B cell (primary cell): ENCODE data around the gene KIAA1328. TPM values are rescaled to one million over a fixed set of nuclear protein-coding genes. Genes with fewer than 3 reads are reported as not detected.

Experiments
- ATAC-seq: fragments of 200-7000 bp; cut with Tn5 transposase; one replicate; pipeline ENCODE4 v1.10.0; 2021; ENCODE audit warnings: low read depth, mild to moderate bottlenecking, moderate number of reproducible peaks, moderate library complexity
- CTCF ChIA-PET: fragments of 350-600 bp; sonication (Branson Sonifier 250); formaldehyde crosslinking; loops from one replicate; lab custom pipeline; 2021; ENCODE audit warnings: antibody characterized with exemption, inconsistent platforms; lab: Charles Lee
- POLR2A ChIA-PET: fragments of 350-600 bp; sonication (Branson Sonifier 250); formaldehyde crosslinking; loops from one replicate; lab custom pipeline; 2021; ENCODE audit warnings: antibody characterized with exemption; lab: Charles Lee
- DNase-seq: peaks from one replicate; pipeline ENCODE4 v3.0.0; 2013
- H2AFZ ChIP-seq: 2 replicates; pipeline ENCODE4 v1.6.1; 2012; ENCODE audit warnings: mild to moderate bottlenecking, low read depth, low read length; ENCODE audit not compliant: insufficient read depth, poor library complexity, severe bottlenecking
- H3K27ac ChIP-seq, 2 donors: 1 replicate in 1 of 2; 2 replicates in 1 of 2; pipeline ENCODE4 v1.5.1; 2012 to 2013; ENCODE audit warnings: low read length in 2 of 2, mild to moderate bottlenecking in 2 of 2, moderate library complexity in 1 of 2
- H3K27me3 ChIP-seq, 4 experiments: fragments of 200-600 bp in 1 of 4; sonication (generic) in 1 of 4; replicated peaks in 1 of 4; 1 replicate in 2 of 4; 2 replicates in 2 of 4; pipeline versions ENCODE4 v1.6.1 to v1.7.0; 2013 to 2016; ENCODE audit warnings: low read length in 3 of 4, mild to moderate bottlenecking in 2 of 4, mixed read lengths in 1 of 4, moderate library complexity in 1 of 4; ENCODE audit not compliant: insufficient read depth in 4 of 4, control insufficient read depth in 3 of 4; ENCODE audit errors: control extremely low read depth in 1 of 4
- H3K36me3 ChIP-seq, 2 experiments: replicated peaks in 1 of 2; 1 replicate in 1 of 2; 2 replicates in 1 of 2; pipeline versions ENCODE4 v1.6.1 to v1.7.1; 2013; ENCODE audit warnings: low read length in 1 of 2; ENCODE audit not compliant: insufficient read depth in 2 of 2, control insufficient read depth in 1 of 2; ENCODE audit errors: control extremely low read depth in 1 of 2, extremely low read depth in 1 of 2
- H3K4me1 ChIP-seq, 2 donors: fragments of 200-600 bp in 1 of 2; sonication (generic) in 1 of 2; 1 replicate in 1 of 2; 2 replicates in 1 of 2; pipeline versions ENCODE4 v1.5.1 to v1.6.1; 2013 to 2017; ENCODE audit warnings: low read length in 2 of 2; ENCODE audit not compliant: control insufficient read depth in 2 of 2, insufficient read depth in 2 of 2
- H3K4me2 ChIP-seq: replicated peaks from 2 replicates; pipeline ENCODE3; 2012; ENCODE audit warnings: mild to moderate bottlenecking, low read depth, low read length; ENCODE audit not compliant: poor library complexity, severe bottlenecking
- H3K4me3 ChIP-seq, 5 experiments: fragments of 200-600 bp in 1 of 5; sonication (generic) in 1 of 5; 1 replicate in 3 of 5; 2 replicates in 2 of 5; pipeline versions ENCODE4 v1.5.1 to v1.7.0; 2011 to 2016; ENCODE audit warnings: low read length in 4 of 5, mild to moderate bottlenecking in 4 of 5, low read depth in 2 of 5, control low read depth in 1 of 5, moderate library complexity in 1 of 5; ENCODE audit not compliant: insufficient read depth in 1 of 5; ENCODE audit errors: control extremely low read depth in 1 of 5, extremely low read depth in 1 of 5
- H3K79me2 ChIP-seq: fragments of 200-600 bp; sonication (generic); one replicate; pipeline ENCODE4 v1.6.0; 2016; ENCODE audit warnings: low read length; ENCODE audit not compliant: control insufficient read depth, insufficient read depth
- H3K9ac ChIP-seq: fragments of 200-600 bp; sonication (generic); 2 replicates; pipeline ENCODE4 v1.6.1; 2017; ENCODE audit warnings: mild to moderate bottlenecking, low read length, moderate library complexity
- H3K9me3 ChIP-seq, 3 donors: one replicate each; pipeline versions ENCODE4 v1.6.1 to v1.7.1; 2013; ENCODE audit warnings: low read length in 2 of 3; ENCODE audit not compliant: control insufficient read depth in 2 of 3, insufficient read depth in 1 of 3; ENCODE audit errors: control extremely low read depth in 1 of 3
- H4K20me1 ChIP-seq: 2 replicates; pipeline ENCODE4 v1.6.0; 2012; ENCODE audit warnings: mild to moderate bottlenecking, low read length; ENCODE audit not compliant: insufficient read depth, control insufficient read depth, poor library complexity, severe bottlenecking
- H3K27ac Mint-ChIP-seq: one replicate; pipeline ENCODE4 v1.8.0; 2021; ENCODE audit warnings: mixed read lengths
- H3K27me3 Mint-ChIP-seq: one replicate; pipeline ENCODE4 v1.8.0; 2021; ENCODE audit warnings: mixed read lengths
- H3K4me1 Mint-ChIP-seq: one replicate; pipeline ENCODE4 v1.8.0; 2021; ENCODE audit warnings: mixed read lengths
- H3K4me3 Mint-ChIP-seq: one replicate; pipeline ENCODE4 v1.8.0; 2021; ENCODE audit warnings: mixed read lengths
- H3K9me3 Mint-ChIP-seq: one replicate; pipeline ENCODE4 v1.8.0; 2022; ENCODE audit warnings: mixed read lengths; ENCODE audit not compliant: insufficient read depth
- EZH2 ChIP-seq: IDR thresholded peaks from 2 replicates; pipeline ENCODE4 v1.6.1; 2012; ENCODE audit warnings: borderline replicate concordance, low read depth, mild to moderate bottlenecking, moderate library complexity, low read length; ENCODE audit not compliant: insufficient read depth, poor library complexity, severe bottlenecking
- WGBS: methylation state at CpG from one replicate; pipeline ENCODE4 v1.1.5; 2013; ENCODE audit warnings: missing lambda C conversion rate; ENCODE audit not compliant: insufficient coverage; 5-methylcytosine and 5-hydroxymethylcytosine counted together
- intact Hi-C: fragments of 100-400 bp; cut with micrococcal nuclease; formaldehyde crosslinking; loops from one replicate; pipeline ENCODE4 v1.10.0; 2022
- polyA plus RNA-seq: library from polyadenylated mRNA; depleted of rRNA; stranded (reverse); fragments of >200 nt; gene quantifications from 2 replicates; pipeline ENCODE4 v1.2.3, GENCODE V29; 2012
- total RNA-seq, 2 donors: library from RNA; stranded (reverse); fragments of 120-200 nt in 1 of 2; gene quantifications; 1 replicate in 1 of 2; 2 replicates in 1 of 2; pipeline versions ENCODE4 v1.2.3 to v1.2.4, GENCODE V29; 2013 to 2022
- TF ChIP-seq, protein P1 (sequence below): fragments of 200-600 bp; IDR thresholded peaks from one replicate; pipeline ENCODE4 v1.8.0; 2022; ENCODE audit warnings: antibody characterized with exemption, mild to moderate bottlenecking

Gene KIAA1328
- total and polyA plus RNA-seq, 2 donors (not counting 1 experiment from before 2014, with no cell fraction given): 9.1 to 22.1 TPM

DNA sequence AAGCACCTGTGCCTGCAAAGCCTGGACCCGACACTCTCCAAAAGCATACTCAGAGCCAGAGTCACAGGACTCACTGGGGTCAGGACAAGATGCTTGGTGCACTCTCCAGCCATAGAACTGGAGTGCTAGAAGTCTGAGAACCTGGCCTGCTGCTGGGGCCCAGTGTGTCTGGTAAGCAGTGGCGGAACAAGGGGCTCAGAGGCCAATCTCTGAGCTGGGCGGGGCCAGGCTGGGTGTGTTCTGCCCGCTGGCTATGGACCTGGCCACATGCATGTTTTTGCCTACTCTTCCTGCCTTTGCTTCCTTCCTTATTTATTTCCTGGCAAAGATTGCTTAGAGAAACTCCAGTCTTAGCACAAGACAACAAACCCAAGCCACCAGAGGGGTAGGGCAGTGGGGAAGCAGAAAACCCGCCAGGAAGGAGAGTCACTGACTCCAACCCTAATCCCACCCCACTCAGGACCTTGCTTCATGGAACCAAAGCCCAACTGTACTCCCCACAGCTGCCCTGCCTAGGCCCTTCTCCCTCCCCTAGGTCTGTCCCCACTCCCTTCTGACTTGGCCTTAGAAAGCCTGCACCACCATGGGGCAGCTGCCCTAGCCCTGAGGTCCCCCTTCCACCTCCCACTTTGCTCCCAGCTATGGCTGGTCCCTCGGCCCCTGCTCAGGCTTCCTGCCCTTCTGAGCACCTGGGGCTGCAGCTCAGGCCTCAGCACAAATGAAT is 421.1 kb downstream of the KIAA1328 start:
- CTCF ChIA-PET: no interaction called here
- Mint-ChIP-seq H3K9me3 (no peaks in the 10 kb centered on the region), H3K4me1 (peaks cover 10% of the 10 kb centered on the region), H3K27me3 (peaks cover 59% of the 10 kb centered on the region), H3K27ac (no peak overlapping the region), H3K4me3 (no peak overlapping the region)
- Histone ChIP-seq H3K36me3 (no peaks in the 10 kb centered on the region), H3K4me3 (no peak overlapping the region), H3K79me2 (no peaks in the 10 kb centered on the region), H3K27ac (no peak overlapping the region), H3K9me3 (peaks cover 0 to 16% (median 0%) of the 10 kb centered on the region in 3 donors), H4K20me1 (no peaks in the 10 kb centered on the region), H3K9ac (no peak overlapping the region), H2AFZ (no peak overlapping the region), H3K27me3 (peaks cover 0 to 30% (median 7%) of the 10 kb centered on the region in 4 experiments), H3K4me1 (peaks cover 0 to 4% of the 10 kb centered on the region in 2 donors), H3K4me2 (no peak overlapping the region)
- intact Hi-C loops: no loop called here
- TF ChIP-seq EZH2: no peak
- TF ChIP-seq, protein P1, sequence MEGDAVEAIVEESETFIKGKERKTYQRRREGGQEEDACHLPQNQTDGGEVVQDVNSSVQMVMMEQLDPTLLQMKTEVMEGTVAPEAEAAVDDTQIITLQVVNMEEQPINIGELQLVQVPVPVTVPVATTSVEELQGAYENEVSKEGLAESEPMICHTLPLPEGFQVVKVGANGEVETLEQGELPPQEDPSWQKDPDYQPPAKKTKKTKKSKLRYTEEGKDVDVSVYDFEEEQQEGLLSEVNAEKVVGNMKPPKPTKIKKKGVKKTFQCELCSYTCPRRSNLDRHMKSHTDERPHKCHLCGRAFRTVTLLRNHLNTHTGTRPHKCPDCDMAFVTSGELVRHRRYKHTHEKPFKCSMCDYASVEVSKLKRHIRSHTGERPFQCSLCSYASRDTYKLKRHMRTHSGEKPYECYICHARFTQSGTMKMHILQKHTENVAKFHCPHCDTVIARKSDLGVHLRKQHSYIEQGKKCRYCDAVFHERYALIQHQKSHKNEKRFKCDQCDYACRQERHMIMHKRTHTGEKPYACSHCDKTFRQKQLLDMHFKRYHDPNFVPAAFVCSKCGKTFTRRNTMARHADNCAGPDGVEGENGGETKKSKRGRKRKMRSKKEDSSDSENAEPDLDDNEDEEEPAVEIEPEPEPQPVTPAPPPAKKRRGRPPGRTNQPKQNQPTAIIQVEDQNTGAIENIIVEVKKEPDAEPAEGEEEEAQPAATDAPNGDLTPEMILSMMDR: no peak
- no peak for DNase-seq
- POLR2A ChIA-PET: no interaction called here
- 83% methylated on average over 5 of the region's 6 CpGs for WGBS
- ATAC-seq: no peak

DNA sequence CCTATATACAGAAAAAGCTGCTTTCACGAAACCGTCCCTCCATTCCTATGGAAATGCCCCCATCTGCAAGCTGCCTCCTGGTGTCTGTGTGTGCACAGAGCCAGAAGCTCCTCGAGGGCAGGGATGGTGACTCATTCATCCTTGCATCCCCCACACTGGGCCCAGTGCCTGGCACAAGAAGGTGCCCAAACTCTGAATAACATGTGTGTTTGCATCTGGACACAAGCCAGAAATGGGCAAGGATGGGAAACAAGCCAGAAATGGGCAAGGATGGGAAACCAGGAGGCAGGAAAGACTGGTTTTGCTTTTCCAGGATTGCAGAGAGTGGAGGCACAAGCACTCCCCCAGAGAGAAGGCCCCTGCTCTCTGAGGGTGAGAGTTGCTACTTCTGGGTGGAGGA is 422.8 kb downstream of the KIAA1328 start:
- WGBS: 67% methylated on average over 3 of the region's 3 CpGs
- no peak overlapping the region for H2AFZ ChIP-seq
- TF ChIP-seq, protein P1: no peak
- no peak for TF ChIP-seq EZH2
- no peaks in the 10 kb centered on the region for H4K20me1 ChIP-seq
- intact Hi-C loops: no loop called here
- H3K27ac Mint-ChIP-seq: no peak overlapping the region
- H3K9ac ChIP-seq: no peak overlapping the region
- peaks cover 59% of the 10 kb centered on the region for H3K27me3 Mint-ChIP-seq
- CTCF ChIA-PET: no interaction called here
- H3K4me1 ChIP-seq: peaks cover 0 to 4% of the 10 kb centered on the region in 2 donors
- H3K9me3 Mint-ChIP-seq: no peaks in the 10 kb centered on the region
- no peak overlapping the region for H3K4me3 ChIP-seq
- POLR2A ChIA-PET: no interaction called here
- ATAC-seq (no peak), DNase-seq (no peak)
- peaks cover 10% of the 10 kb centered on the region for H3K4me1 Mint-ChIP-seq
- no peaks in the 10 kb centered on the region for H3K36me3 ChIP-seq
- peaks cover 0 to 35% (median 7%) of the 10 kb centered on the region in 4 experiments for H3K27me3 ChIP-seq
- H3K4me3 Mint-ChIP-seq: peak overlapping the region; percentile 21
- no peaks in the 10 kb centered on the region for H3K79me2 ChIP-seq
- no peak overlapping the region for H3K27ac ChIP-seq
- peaks cover 0 to 16% (median 0%) of the 10 kb centered on the region in 3 donors for H3K9me3 ChIP-seq
- no peak overlapping the region for H3K4me2 ChIP-seq
